ENCODE measurements around the gene INSRR.
A peak's percentile ranks its signal among the peaks of the same experiment; 100 is the strongest.

The INSRR gene

DNA sequence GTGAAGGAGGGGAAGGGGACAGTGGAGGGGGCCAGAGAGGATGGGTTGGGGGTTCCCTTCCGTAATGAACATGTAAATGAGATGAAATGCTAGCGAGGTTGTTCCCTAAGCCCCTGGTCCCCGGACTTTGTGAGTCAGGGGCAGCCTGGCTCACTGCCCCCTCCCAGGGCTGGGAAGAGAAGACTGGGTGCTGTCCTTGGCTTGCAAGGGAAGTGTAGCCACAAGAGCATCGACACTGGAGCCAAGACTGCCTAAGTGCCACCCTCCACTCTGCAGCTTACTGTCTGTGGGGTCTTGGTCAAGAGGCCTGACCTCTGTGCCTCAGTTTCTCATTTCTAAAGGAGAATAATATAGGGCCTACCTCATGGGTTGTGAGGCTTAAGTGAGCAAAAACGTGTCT, 35.1 kb upstream of the INSRR start:
- no peak for DNase-seq

DNA sequence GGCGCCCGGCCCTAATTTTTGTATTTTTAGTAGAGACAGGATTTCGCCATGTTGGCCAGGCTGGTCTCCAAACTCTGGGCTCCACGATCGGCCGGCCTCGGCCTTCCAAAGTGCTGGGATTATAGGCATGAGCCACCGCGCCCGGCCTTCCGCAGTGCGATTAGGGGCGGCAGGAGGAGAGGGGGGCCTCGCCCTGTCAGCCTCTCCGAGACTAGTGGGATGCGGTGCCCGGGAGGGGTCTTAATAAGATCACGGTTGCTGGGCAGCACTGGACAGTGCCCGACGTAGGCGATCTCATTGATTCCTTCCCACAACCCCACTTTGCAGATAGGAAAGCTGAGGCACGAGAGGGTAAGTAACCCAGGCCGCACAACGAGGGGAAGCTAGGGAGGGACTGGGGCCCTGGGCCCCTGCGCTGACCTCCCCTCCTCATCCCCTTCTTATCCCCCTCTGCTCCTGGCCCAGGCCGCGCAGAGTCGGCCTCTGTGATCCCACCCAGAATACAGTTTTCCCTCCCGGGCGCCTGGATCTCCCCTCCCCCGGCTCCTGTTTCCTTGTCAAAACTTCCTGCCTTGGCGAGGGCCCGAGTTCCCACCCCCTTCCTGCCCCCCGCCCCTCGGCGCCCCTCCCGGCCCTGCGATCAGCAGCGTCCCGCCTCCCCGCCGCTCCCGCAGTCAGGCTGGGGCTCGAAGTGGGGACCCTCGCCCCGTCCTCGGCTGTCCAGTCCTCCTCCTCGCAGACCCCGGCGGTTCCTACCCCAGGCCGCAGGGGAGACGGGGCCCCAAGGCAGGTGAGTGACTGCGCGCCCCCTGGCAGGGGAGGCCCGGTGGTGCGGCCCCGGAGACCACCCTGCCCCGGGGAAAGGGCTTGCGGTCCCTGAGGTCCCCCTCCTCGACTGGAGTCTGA, 34.4 kb upstream of the INSRR start, which contains the start of gene PEAR1:
PEAR1 (plus strand) TSS at position 671 of the 906 bp plus-strand sequence. CDS start 10,209 bp downstream, outside the sequence.
- DNase-seq = peak; percentile 65

DNA sequence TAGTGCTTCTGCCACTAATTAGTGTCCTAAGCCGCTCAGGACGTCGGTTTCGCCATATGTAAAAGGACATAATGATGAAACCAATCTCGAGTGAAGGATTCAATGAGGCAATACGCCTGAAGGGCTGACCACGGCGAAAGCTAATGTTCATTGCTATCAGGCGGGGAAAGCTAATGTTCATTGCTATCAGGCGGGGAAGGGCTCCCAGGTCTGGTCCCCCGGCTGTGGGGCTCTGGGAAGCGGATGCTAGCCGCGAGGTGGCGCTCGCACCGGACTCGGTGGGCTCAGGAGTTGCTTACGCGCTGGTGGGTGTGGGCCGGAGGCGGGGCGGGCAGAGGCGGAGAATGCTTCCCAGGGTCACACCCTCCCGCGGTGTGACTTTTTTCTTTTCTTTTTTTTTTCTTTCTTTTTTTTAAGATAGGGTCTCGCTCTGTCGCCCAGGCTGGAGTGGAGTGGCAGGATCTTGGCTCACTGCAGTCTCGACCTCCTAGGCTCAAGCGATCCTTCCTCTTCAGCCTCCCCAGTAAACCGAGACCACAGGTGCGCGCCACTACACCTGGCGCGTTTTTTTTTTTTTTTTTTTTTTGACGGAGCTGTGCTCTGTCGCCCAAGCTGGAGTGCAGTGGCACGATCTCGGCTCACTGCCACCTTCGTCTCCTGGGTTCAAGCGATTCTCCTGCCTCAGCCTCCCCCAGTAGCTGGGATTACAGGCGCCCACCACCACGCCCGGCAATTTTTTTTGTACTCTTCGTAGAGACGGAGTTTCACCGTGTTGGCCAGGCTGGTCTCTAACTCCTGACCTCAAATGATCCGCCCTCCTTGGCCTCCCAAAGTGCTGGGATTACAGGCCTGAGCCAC, 33.5 kb upstream of the INSRR start:
- peak; percentile 89 for DNase-seq

DNA sequence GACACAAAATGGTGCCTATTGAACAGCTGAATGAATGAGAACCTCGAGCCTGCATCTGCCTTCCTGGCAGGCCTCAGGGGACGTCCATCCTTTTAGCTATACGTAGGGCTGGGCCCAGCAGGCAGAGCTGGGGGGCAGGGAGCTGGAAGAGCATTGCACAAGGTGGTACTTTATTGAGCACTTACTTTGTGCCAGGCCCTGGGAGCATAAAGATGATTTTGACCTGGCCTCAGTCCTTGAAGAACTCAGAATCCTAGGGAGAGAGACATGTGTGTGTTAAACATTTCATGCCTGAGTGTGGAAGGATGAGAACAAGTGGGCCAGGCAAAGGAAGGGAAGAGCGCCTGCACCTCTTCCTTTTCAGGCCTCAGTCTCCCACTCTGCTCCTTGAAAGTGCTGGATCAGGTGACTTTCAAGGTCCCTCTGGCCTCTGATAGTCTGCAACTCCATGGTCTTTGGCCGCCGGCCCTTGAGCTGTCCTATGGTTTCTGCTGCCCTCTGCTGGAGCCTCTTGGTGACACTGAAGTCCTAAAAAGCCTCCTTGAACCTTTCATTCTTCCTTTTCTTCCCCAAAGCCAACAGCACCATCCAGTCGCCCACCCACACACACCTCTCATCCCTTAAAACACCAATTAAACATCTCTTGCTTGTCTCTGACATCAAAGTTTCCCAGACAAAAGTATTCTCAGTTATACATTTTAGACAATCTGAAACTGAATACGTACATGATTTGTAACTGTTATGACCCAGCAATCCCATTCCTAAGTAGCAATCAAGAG, 31.1 kb upstream of the INSRR start:
- DNase-seq = peak; percentile 72

DNA sequence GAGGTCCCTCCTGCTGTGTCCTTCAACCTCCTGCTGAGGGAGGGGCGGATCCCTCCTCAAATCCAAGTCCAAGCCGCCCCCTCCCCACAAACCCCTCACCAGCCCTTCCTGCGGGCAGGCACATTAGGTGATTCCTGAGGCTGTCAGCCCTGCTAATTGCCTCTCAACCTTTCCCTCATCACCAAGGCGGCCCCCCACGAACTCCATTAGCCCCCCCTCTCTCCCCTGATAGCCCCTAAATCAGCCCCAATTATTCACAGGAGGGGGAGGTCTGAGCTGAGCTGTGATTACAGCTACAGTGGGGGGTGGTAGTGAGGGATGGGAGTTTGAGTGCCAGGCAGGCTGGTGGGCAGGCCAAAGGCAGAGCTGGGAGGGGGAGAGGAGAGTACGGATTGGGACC, 28.8 kb upstream of the INSRR start:
- no peak for DNase-seq

DNA sequence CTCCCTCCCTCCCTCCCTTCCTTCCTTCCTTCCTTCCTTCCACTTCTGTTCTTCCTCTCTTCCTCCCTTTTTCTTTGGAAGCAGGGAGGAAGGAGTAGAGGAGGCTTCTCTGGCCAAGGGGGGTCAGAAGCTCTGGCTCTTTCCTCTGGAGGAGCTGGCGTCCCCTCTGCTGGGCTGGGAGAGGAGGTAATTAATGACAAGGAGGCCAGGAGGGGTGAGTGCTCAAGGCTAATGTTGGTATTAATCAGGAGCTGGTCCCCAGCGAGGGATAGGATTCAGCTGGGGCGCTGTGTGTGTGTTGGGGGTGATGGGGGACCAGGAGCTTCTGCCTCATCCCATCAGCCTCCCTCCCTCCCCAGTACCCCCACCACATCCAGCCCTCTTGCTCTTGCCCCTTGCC, 28.4 kb upstream of the INSRR start:
- no peak for DNase-seq

DNA sequence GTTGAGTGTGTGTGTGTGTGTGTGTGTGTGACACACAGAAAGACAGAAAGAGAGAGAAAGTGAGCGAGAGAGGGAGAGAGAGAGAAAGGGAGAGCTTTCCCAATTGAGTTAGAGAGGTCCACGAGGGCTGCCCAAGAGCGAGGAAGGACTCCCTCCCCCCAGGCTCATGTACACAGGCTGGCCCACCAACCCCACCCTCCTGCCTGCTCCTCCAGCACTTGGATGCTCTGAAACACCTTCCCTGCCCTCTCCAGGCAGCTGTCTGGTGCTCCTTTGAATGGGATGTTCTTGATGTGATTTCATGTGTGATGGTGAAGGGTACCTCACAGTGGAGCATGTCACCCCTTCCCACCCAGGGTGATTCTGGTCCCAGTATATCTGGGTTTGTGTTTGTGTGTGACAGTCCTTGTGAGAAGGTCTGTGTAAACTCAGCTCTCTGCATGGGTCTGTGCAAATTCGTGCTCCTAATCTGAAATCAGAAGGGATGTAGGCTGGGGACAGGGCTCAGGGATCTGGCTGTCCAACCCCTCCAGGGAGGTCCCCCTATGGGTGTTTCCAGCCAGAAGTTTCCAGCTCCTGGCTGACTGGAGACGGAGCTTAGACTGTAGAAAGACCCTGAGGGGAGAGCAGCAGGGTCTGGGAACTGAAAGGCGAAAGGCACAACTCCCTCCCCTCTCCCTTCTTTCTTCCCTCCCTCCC, 27.8 kb upstream of the INSRR start:
- no peak for DNase-seq

DNA sequence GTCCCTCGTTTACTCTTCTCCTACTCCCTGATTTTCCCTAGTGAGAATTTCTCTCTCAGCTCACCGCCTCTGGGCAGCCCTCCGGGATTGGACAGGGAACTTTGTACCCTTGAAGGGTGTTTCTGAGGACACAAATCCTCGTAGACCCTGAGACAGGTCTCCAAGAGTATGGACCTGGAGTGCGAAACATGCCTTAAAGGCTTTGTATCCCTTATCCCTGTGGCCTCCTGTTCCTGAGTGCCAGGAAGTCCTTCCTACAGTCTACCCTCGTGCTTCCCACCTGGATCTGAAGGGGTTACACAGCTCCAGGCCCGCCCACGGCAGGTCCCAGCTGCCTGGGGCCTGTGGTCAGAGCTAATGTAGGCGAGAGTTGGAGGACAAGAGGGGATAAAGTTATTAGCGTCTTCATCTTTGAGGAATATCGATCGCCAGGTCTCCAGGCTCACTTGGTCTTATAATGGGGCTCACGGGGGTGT, 27.0 kb upstream of the INSRR start:
- no peak for DNase-seq

DNA sequence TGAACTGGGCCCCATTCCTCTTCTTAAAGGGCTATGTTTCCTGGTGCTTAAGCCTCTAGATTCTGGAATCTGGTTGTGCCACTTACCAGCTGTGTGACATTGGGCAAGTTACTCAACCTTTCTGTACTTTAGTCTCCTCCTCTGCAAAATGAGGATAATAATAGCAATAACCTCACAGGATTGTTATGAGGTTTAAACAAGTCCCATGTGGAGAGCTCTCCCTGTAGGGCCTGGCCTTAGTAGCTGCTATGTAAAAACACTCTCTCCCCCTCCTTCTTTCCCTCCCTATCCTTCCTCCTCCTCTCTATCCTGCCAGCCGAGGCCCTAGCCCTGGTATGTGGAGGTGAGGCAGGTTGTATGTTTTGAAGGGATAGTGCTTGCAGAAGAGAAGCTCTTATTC, 26.4 kb upstream of the INSRR start:
- no peak for DNase-seq

DNA sequence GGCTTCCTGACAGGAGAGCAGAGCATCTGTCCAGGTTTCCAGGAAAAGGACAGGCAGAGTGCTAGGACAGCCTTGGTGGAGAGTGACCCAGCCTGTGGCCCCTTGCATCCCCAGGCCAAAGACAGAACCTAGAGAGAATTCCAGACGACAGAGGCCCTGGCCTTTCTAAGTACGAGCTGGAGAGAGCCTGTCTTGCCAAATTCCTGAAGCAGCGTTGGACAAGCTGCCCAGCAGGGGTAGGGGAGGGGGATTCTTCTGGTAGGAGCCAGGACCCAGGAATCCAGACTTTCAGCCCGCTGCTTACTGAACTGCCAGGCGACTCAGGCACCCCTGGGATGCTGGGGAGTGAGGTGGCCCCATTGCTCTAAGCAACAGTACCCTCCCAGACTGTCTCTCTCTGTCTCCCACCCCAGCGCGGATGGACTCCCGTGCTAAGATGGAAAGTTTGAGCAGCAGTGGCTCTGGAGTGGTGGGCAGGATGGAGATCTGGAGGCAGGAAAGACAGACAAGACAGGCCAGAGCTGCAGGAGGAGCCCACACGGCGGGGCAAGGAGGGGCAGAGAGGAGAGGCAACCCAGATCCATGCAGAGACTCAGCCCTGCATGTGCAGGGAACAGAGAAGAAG, 25.8 kb upstream of the INSRR start:
- no peak for DNase-seq

DNA sequence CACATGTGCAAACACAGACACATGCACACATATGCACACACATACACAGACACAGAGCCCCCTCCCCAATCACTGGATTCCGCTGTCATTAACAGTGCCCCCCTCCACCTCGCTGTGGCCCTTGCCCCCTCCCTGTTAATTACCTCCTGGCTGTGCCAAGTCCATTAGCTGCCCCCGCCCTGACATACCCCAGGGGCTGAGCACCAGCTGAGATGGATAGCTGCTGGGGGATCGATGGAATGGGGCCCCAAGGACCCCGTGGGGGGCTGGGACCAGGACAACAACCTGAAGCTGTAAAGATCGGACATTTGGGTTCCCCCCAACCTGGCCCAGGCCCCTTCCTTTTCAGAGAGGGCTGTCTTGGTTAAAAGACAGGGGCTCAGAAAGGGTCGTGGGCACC, 25.0 kb upstream of the INSRR start:
- DNase-seq = no peak

DNA sequence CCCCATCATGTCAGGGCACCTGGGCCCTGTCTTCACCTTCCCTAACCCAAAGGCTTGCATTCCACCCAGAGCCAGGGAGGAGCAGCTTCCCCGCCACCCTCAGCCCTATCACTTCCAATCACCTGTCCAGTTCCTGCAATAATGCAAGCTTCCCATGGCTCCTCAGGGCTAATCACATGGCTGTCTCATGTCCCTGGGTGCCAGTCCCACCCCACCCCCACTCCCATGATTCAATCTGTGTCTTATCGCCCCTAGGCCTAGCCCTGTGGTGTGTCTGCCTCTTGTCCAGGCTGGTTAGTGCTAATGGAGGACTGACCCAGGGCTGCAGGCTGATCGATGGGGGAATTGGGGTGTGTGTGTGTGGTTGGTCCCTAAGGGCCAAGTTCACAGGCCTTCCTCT, 23.6 kb upstream of the INSRR start:
- no peak for DNase-seq

DNA sequence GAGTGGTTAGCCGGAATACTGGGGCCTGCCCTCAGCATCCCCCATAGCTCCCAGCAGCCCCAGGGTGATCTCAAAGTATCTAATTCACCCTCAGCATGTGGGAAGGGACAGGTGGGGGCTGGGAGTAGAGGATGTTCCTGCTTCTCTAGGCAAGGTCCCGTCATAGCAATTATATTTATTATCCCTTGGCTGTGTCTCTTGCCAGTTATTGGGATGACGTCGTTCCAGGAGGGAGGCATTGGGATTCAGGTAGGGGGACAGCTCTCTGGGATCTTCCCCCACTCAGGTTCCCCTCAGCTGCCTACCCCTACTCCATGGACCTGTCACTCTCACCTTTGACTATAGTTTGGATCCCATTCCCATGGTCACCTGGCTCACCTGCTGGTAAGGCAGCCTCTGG, 22.7 kb upstream of the INSRR start:
- DNase-seq = no peak

DNA sequence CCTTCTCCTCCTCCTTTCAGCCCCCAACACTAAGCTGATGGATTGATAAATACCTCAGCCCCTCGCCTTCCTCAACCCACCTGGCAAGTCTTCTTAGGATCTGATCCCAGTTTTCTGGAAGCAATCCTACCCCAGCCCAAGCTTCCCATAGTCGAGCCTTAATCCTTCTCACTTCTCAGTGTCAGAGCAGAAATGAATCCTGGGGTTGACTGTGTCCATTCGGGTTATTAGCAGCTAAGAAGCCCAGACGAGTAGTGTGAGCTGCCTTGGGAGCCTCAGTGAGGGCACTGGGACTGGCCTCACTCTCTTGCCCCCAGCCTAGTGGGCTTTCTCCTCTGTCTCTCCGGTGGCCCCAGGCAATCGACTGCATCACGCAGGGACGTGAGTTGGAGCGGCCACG, 22.2 kb upstream of the INSRR start:
- DNase-seq = no peak

DNA sequence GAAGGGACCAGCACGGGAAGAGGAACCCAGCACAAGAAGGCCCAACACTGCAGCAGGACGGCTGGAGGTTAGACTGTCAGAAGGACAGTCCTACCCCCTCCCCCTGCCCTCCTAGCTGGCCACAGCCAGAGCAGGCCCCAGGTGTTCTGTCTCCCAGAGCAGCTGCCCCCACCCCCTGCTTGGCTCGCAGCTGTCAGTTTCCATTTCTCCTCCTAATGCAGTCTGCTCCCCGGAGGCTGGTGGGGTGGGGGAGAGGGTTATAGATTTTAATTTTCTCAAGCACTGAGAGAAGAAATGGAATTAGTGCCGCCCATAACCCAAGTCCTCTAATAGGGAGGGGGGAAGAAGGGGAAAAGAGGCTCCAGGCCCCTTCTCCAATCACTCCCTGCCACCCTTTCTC, 21.6 kb upstream of the INSRR start:
- DNase-seq = no peak

DNA sequence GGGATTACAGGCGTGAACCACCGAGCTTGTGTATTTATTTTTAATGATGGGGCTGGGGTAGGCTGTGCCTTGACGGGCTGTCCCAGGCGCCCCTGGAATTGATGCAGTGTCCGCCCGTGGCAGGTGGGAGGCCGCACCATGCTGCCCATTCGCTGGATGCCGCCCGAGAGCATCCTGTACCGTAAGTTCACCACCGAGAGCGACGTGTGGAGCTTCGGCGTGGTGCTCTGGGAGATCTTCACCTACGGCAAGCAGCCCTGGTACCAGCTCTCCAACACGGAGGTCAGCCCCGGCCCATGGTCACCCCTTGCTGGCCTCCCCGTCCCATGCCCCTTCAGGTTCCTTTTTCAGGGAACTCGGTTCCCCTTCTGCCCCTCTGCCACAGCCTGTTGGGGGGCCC, 21.0 kb upstream of the INSRR start:
- DNase-seq = no peak

DNA sequence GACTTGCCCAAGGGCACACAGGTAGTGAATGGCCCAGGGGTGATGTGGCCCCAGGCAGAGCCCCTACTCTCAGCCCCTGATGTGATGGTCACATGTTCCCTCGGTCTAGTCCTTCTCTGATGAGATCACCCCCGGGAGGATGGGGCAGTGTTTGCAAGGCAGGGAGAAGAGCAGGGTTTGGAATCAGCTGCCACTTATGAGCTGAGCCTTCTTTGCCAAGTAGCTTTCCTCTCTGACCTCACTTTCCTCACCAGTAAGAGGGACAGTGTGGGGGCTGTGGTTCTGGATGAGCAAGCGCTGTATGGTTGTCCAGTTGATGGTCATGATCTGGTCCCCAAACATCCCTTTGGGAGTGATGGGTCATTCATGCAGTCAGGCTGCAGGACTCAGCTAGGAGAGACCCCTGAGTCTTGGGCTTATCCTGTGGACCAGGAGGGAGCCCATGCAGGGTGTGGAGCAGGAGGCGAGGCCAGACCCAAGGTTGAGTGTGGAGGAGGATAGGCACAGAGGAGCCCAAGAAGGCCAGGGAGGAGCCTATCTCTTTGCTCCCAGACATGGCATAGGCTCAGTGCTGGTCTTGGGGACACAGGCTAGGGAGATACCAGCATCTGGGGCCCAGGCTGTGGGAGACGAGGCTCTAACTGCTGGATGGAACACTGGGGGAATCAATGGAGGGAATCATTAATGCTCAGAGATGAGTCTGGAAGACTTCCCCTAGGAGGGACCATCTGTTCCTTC, 18.7 kb upstream of the INSRR start:
- no peak for DNase-seq

DNA sequence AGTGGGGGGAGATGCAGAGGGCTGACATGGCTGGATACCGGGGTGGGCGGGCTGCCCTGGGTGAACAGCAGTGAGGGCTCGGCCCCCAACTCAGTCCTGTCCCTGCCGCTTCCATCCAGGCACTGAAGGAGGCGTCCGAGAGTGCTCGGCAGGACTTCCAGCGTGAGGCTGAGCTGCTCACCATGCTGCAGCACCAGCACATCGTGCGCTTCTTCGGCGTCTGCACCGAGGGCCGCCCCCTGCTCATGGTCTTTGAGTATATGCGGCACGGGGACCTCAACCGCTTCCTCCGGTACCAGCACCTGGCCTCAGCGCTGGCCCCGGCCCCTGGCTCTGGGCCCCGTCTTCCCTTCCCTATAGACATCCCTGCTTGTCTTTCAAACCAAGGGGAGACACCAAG, 17.4 kb upstream of the INSRR start:
- no peak for DNase-seq

DNA sequence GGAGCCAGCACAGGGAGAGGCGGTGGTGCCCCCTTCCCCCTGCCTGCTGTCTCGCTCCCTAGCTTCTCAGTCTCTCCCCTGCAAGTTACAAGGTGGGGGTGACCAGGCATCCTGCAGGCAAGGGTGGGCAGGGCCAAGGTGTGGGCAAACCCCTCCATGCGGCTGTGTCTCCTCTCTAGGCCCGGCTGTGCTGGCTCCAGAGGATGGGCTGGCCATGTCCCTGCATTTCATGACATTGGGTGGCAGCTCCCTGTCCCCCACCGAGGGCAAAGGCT, 16.4 kb upstream of the INSRR start:
- no peak for DNase-seq

DNA sequence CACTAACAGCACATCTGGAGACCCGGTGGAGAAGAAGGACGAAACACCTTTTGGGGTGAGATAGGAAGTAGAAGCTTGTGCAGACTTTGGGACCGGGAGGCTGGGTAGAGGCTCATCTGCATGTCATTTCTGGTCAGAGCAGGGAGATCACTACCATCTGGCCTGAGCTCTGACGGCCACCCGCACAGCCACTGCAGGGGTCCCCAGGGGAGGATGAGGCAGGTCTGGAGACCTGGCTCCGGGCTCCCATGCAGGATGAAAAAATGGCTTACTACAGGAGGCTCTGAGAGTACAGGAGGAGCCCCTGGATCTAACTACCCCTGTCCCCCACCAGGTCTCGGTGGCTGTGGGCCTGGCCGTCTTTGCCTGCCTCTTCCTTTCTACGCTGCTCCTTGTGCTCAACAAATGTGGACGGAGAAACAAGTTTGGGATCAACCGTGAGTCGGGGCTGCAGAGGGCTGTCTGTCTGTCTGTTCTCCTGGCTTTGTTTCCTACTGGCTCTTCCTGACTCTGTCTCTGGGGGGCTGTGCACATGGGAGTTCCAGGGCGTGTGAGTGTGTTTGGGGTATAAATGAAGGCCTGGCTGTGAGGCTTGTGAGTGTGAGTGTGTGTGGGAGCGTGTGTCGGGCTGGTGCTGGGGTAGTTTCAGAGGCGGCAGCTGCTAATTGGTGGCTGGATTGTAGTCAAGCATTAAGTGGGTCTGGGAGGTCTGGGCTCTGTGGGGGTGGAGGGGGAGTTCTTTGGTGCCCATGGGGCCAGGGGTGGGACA, 15.8 kb upstream of the INSRR start:
- DNase-seq = no peak
